ENCODE results near the gene CBX2.

CBX2 gene

GRCh38 chr17:79786930-79787643, 9.1 kb downstream of the CBX2 start:
- DNase-seq (ENCODE audit: low spot score) = no peak

- DNase-seq (ENCODE audit: low spot score) = no peak
Measured at GRCh38 chr17:79788455-79788854, 10.5 kb downstream of the CBX2 start.

- no peak for DNase-seq (ENCODE audit: low spot score)
Measured at GRCh38 chr17:79788989-79789942, 11.3 kb downstream of the CBX2 start.

GRCh38 chr17:79789943-79790804, 12.2 kb downstream of the CBX2 start:
- DNase-seq (ENCODE audit: low spot score) = peak; percentile 80

- DNase-seq (ENCODE audit: low spot score) = no peak
Measured at GRCh38 chr17:79790805-79791734, 13.1 kb downstream of the CBX2 start.

- no peak for DNase-seq (ENCODE audit: low spot score)
Measured at GRCh38 chr17:79791735-79792161, 13.8 kb downstream of the CBX2 start.

GRCh38 chr17:79792341-79792871, 14.5 kb downstream of the CBX2 start:
- DNase-seq (ENCODE audit: low spot score) = no peak

- peak; percentile 74 for DNase-seq (ENCODE audit: low spot score)
Measured at GRCh38 chr17:79792984-79793923, 15.3 kb downstream of the CBX2 start.

- DNase-seq (ENCODE audit: low spot score) = peak; percentile 67
Measured at GRCh38 chr17:79793924-79794304, 16.0 kb downstream of the CBX2 start.

GRCh38 chr17:79794659-79795511, 16.9 kb downstream of the CBX2 start:
- no peak for DNase-seq (ENCODE audit: low spot score)

GRCh38 chr17:79795795-79796443, 18.0 kb downstream of the CBX2 start:
- DNase-seq (ENCODE audit: low spot score) = no peak

- DNase-seq (ENCODE audit: low spot score) = no peak
Measured at GRCh38 chr17:79796444-79796762, 18.5 kb downstream of the CBX2 start.

GRCh38 chr17:79796763-79797491, 19.0 kb downstream of the CBX2 start, which contains the start of gene CBX8:
Gene CBX8 (minus strand): TSS chr17:79797077. CDS start chr17:79796998, 79 bp downstream.
- DNase-seq (ENCODE audit: low spot score) = peak; percentile 99

- no peak for DNase-seq (ENCODE audit: low spot score)
Measured at GRCh38 chr17:79797492-79798298, 19.7 kb downstream of the CBX2 start.

- peak; percentile 39 for DNase-seq (ENCODE audit: low spot score)
Measured at GRCh38 chr17:79798299-79799173, 20.6 kb downstream of the CBX2 start.

GRCh38 chr17:79799174-79799537, 21.2 kb downstream of the CBX2 start:
- DNase-seq (ENCODE audit: low spot score) = no peak

Data from AG20443 (cell line).